NCI-H128 (cell line): ENCODE results near the gene APBA2.

Experiments used
- DNase-seq: peaks from one replicate; lab custom pipeline; 2025; ENCODE audit not compliant: unreplicated experiment; lab: John Stamatoyannopoulos, UW

Gene APBA2

DNA sequence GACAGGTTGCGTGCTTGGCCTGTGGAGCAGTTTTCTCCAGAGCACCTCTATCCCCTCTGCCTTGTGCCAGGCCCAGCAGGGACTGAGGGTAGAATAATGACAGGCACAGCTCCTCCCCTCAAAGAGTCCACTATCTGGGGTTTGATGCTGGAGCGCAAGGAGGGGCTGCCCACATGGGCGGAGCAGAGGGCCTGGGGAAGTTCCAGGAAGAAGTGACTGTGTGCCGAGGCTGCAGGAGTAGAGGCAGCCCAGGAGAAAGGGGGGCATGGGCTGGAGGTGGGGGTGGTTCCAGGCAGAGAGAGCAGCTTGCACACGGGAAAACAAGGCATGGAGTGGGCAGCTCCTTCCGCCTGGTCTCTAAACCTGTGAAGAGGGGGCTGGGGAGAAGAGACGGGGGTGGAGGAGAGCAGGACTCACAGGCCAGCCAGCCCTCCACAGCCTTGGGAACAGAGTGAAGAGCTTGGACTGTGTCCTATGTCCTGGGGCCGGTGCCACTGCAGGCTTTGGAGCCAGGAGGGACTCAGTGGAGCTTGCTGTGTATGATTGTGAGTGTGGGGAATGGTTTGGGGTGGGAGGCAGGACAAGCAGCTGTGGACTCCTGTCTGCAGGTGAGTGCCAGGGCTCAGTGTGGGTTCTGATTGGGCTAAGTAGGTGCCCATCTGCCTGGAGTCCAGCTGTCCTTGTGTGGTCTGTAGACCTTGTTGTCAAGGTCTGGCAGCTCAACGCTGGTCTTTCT, 48.1 kb downstream of the APBA2 start:
- no peak for DNase-seq

- DNase-seq, result no peak
Measured at GRCh38 chr15:28934645-28935044, 48.9 kb downstream of the APBA2 start.

- DNase-seq, result no peak
Measured at GRCh38 chr15:28935316-28935715, 49.5 kb downstream of the APBA2 start.

DNA sequence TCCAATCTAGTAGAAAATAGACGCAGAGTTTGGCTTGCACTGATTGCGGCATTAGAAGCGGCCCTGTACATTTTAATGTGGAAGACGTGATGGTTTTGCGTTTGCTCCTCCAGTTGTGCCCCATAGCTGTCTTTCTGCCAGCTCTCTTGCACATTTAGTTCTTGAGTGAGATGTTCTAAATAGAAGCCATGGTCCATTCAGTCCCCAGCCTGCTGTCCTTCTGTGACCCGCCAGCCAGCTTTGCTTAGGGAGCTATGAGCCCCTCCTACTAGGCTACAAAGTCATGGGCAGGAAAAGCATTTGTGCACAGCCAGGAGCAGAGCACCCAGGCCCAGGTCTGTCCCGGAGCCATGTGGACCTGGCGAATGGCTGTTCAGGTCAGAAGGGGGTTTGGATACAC, 50.3 kb downstream of the APBA2 start:
- no peak for DNase-seq

DNA sequence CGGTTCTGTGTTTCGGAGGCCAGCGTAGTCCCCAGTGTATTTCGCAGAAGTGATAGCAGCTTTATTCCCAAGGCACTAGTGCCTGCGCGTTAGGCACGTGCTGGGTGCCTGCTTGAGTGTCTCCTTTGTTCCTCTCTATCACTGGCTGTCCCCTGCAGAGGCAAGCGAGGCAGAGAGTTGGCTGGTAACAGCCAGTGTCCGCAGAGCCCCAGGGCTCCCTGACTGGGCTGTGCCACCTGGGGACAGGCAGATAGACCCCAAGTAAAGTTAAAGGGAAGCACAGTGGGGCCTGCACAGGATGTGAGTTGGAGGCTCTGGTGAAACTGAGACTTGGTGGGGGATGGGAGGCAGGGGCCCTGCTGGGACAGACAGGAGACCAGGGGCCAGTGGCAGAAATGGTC, 50.7 kb downstream of the APBA2 start:
- DNase-seq, result no peak

GRCh38 chr15:28937271-28937670, 51.5 kb downstream of the APBA2 start:
- DNase-seq, result no peak

DNA sequence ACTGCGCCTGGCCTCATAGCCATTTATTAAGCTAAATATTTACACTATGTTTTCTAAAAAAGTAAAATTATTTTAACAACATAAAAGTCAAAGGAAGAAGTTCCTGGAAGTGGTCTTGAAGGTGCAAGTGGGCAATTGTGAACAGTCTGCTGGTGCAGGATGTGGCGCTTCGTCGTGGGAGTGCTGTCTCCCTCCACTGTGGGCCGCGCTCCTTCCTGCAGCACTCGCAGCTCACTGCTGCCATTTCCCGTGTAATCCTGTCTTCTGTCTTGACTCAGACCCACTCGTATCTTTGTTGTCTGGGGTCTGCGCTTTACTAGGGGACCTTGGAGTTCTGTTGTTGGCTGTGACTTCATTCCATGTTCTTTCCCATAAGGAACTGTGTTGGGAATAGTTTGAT, 56.3 kb downstream of the APBA2 start:
- DNase-seq, result no peak

DNA sequence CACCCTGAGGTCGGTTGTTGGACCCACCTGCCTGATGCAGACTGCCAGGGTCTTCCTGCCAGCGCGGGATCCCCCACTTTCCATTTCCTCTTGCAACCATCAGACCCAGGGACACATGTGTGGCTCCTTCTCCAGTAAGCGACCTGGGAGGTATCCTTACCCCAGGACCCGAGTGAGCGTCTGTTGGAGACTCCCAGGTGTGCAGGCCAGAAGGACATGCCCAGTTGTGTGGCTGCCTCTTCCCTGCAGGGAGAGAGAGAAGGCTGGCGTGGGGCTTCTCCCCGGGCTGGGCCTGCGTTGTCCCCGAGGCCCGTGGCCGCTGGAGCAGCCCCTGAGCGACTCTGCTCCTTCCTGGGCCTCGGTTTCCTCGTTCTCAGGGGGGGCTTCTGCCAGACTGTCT, 56.8 kb downstream of the APBA2 start:
- no peak for DNase-seq

GRCh38 chr15:28943146-28943545, 57.4 kb downstream of the APBA2 start:
- DNase-seq, result no peak

DNA sequence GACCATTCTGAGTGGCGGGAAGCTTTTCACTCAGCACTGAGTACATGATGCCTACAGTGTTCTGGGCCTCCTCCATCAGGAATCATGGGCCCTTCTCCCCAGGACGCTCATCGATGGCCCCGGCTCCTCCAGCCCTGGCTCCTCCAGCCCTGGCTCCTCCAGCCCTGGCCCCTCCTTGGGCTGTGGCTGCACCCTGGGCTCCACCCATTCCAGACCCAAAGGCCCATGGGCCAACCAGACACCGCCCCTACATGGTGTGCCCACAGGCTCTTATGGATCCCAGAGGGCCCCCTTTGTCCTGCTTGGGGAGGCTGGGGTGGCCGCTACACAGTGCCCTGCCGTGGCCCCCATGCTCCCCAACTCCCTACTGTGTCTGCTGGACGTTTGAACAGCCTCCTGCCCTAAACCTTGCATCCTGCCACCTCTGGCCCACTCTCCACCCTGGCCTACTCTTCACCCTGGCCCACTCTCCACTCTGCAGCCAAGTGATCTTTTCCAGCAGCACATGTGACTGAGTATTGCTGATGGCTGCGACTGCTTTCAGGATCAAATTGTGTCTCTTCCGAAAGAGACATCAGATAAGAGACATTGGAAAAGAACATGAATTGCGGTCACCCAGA, 57.9 kb downstream of the APBA2 start:
- no peak for DNase-seq

DNA sequence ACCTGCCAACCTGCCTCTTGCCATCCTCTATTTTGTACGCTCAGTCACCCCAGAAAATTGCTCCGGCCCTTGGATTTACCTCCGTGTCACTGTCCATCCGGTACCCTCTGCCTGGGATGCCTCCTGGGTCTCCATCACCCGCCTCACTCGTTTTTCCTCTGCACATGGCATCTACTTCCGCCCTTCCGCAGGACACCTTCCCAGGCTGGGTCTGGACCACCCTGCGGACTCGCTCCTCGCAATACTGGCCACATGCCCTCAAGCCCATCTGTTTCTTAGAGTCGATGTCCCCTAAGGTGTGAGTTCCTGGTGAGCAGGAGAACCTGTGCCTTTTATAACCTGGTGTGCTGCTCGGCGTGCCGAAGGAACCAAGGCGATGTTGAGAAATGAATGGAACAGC, 58.5 kb downstream of the APBA2 start:
- DNase-seq, result no peak

DNA sequence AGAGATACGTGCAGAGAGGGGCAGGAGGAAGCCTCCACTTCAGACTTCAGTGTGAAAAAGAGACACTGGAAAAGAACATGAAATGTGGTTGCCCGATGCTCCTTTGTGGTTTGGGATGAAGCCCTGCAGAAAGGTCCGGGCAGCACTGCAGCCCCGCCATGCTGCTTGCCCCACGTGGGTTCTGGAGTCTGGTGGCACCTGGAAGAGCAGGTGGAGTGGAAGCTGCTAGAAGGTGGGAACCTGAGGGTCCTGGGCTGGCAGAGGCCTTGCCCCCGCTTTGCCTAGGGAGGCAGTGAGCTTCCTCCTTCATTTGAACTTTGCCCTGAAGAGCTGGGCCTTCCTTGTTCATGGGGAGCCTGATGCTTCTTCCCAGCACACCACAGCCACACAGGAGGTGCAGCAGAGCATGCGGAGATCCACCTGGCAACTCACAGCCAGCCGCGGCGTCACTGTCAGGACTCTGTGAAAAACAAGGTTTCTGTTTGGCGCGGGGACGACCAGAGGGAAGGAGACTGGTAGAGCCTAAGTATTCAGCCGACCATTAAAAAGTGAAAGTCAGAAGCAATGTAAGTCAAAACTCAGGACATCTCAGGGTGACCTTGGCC, 59.0 kb downstream of the APBA2 start:
- DNase-seq, result no peak

DNA sequence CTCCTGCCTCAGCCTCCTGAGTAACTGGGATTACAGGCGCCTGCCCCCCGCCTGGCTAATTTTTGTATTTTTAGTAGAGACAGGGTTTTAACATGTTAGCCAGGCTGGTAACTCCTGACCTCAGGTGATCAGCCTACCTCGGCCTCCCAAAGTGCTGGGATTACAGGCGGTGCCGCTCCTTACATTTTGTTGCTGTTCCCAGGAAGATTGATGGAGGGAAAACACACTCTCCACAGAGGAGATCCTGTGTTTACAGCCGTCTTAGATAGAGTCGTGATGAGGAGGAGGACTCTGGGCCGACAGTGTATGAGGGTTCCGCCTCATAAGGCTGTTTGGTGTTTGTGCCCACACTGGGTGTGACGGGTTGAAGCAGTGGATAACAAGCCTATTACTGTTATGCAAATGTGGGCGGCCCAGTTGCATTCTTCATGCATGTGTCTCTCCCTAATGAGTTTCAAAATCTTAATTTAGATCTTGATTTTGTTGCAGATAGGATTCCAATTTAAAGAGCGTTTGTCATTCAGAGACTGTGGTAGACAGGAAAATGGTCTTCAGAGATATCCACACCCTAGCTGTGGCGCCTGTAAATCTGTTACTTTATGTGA, 60.0 kb downstream of the APBA2 start:
- DNase-seq, result no peak

GRCh38 chr15:28946803-28947202, 61.0 kb downstream of the APBA2 start:
- DNase-seq, result no peak

DNA sequence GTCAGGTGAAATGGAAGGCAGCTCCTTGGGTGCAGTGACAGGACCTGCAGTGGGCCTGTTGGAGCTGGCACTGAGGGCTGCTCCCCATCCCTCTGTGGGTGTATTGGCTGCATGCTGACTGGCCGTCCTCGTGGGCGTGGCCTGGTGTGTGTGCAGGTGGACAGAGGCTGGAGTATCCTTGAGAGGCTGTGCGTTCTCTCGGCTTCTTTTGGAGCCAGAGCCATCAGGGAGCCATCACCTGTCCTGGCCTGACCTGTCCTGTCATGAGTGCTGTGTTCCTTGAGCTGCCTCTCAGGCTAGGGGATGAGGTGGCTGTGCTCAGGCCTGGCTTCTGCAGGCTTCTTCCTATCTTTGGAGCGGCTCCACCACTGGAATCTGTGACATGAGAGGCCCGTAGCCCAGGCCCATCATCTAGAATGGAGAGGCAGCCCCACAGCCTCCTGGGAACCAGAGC, 61.5 kb downstream of the APBA2 start:
- no peak for DNase-seq

- DNase-seq, result no peak
Measured at GRCh38 chr15:28948036-28948435, 62.3 kb downstream of the APBA2 start.

GRCh38 chr15:28950916-28951315, 65.1 kb downstream of the APBA2 start:
- no peak for DNase-seq

DNA sequence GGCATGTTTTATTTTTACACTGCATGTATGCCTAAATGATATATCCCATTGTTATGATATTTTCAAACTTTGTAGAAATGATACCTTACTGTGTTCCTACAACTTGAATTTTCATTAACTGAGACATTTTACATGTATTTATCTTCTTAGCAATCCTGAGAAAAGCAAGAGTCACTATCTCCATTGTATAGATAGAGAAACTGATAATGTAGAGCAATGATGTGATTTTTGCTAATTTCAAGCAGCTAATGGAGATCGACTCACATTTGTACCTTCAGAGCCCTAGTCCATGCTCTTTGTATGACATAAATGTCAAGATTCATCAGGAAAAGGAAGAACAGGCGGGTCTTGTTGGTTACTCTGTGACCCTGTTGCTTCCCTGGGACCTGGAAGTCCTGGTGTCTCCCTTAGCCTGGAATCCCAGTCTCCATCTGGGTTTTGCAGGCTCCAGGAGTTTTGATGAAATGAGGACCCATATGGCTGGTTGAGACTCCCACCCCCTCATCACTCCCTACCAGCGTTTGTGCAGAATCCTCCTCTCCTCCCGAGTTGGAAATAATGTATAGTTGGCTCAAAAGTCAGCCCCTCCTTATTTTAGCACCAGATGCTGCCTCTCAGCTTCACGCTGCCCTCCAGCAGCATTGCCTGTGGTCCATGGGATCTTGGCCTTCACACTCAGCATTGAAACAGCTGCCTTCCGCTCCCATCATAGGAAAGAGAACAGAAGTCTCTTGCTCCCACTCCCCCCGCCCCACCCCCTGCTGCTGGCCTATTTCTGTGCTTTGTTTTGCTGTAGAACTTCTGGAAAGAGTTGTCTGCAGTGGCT, 67.1 kb downstream of the APBA2 start:
- DNase-seq, result no peak

GRCh38 chr15:28953573-28954195, 67.9 kb downstream of the APBA2 start:
- DNase-seq, result no peak

DNA sequence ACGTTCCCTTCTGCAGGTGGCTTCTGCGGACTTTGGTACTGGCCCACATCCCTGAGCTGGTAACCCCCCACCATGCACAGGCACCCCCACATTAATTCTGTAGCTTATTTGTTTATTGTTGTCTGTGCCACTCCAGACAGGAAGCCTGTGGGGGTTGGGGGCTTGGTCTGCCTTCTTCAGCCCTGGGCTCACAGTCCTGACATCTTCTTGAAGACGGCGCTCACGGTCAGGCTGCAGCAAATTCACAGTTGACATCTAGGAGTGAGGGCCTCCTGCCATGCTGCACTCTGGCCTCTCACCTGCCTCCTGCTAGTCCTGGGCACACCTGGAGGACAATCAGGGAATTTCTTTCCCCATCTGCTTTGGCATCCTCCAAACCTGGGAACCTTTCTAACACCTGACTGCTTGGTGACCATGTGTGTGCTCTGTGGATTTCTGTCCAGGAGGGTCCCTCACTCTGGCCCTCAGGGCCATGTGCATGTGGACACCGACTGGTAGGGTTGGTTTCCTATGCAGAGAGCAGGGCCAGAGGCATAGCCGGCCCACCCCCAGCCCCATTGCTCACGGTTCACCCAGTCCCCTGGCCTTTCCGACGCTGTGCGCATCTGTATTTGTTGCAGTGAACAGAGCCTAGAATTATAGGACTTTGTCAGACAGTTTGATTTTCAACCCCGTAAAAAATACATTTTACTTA, 68.8 kb downstream of the APBA2 start:
- DNase-seq, result no peak
